GM12891 (cell line): ENCODE measurements around the gene DDAH2. TPM values are rescaled to one million over a fixed set of nuclear protein-coding genes. Genes with fewer than 3 reads are reported as not detected.

Experiments used
- DNase-seq: peaks from one replicate; pipeline ENCODE4 v3.0.0; 2011; ENCODE audit warnings: low spot score; ENCODE audit not compliant: insufficient read length
- FAIRE-seq: peaks from 2 replicates; lab custom pipeline; 2011; peaks lifted over from hg19 to GRCh38; lab: Jason Lieb, UNC
- PAX5 ChIP-seq: IDR thresholded peaks from 2 replicates; pipeline ENCODE4 v1.6.1; 2011; ENCODE audit warnings: low read length, moderate library complexity, mild to moderate bottlenecking; ENCODE audit not compliant: insufficient read depth, severe bottlenecking
- POLR2A ChIP-seq: IDR thresholded peaks from 2 replicates; pipeline ENCODE4 v1.6.1; 2011; ENCODE audit warnings: low read depth, low read length, control low read depth
- POLR2AphosphoS5 ChIP-seq: IDR thresholded peaks from 2 replicates; pipeline ENCODE4 v1.6.1; 2011; ENCODE audit warnings: low read depth, low read length, control low read depth
- POU2F2 ChIP-seq: IDR thresholded peaks from 2 replicates; pipeline ENCODE4 v1.6.1; 2011; ENCODE audit warnings: low read depth, mild to moderate bottlenecking, control low read depth, low read length, moderate library complexity
- SPI1 ChIP-seq: IDR thresholded peaks from 2 replicates; pipeline ENCODE4 v1.6.1; 2011; ENCODE audit warnings: low read depth, low read length, control low read depth
- TAF1 ChIP-seq: IDR thresholded peaks from 2 replicates; pipeline ENCODE4 v1.6.1; 2011; ENCODE audit warnings: low read depth, low read length, control low read depth
- polyA plus RNA-seq: library from polyadenylated mRNA; unstranded; fragments of >200 nt; gene quantifications from one replicate; pipeline ENCODE4 v1.2.1, GENCODE V29; 2012; ENCODE audit warnings: low read depth, missing spikeins, inconsistent platforms; ENCODE audit not compliant: missing spikeins

The DDAH2 gene, protein sequence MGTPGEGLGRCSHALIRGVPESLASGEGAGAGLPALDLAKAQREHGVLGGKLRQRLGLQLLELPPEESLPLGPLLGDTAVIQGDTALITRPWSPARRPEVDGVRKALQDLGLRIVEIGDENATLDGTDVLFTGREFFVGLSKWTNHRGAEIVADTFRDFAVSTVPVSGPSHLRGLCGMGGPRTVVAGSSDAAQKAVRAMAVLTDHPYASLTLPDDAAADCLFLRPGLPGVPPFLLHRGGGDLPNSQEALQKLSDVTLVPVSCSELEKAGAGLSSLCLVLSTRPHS
- polyA plus RNA-seq, result 5.3 TPM

GRCh38 chr6:31728767-31729514 lies at the start of gene DDAH2:
TSS of gene DDAH2 (minus strand) at chr6:31729299. CDS start at chr6:31729161, 138 bp downstream.
- DNase-seq, result peak; percentile 69
- 0 out of 2 replicates have a peak, but pooled peaks have one; percentile 43 for TF ChIP-seq POU2F2
- no peak for TF ChIP-seq POLR2A
- FAIRE-seq, result no peak

DNA sequence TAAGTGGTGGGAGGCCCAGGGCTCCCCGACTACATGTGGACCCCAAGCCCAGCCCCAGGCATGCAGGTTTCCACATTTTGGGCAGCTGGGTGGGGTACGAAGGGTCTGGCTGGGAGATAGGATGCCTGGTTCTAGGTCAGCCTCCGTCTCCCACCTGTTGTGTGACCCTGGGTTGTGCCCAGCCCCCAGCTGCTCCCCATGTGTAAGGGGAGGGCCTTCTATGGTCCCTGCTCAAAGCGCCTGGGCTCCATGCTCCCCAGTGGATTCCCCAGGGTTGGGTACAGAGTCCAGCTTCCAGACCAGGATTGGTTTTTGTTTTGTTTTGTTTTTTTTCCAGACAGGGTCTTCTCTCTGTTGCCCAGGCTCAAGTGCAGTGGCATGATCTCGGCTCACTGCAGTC lies 49.1 kb upstream of the DDAH2 start:
- FAIRE-seq (no peak), DNase-seq (no peak)
- TF ChIP-seq POLR2AphosphoS5 (no peak), SPI1 (no peak), PAX5 (no peak), TAF1 (no peak), POLR2A (no peak), POU2F2 (no peak)

DNA sequence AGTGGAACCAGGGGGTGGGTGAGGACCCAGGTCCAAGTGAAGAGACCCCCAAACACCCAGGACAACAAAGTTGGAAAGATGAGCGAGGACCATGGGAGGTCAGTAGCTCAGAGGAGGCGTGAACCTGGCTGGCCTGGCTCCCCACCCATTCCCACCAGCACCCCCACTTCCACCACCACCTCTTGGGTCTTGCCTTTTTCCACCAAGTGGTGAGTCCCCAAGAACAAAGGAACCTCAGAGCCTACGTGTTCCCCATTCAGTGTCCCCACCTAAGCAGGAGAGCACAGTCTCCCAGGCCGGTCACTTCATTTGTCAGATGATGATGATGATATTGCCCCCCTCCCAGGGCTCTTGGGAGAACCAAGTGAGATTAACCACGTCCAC lies 48.6 kb upstream of the DDAH2 start:
- no peak for TF ChIP-seq PAX5
- TF ChIP-seq POLR2AphosphoS5, result no peak
- no peak for TF ChIP-seq POLR2A
- TF ChIP-seq POU2F2, result no peak
- TF ChIP-seq SPI1, result no peak
- TF ChIP-seq TAF1, result no peak
- no peak for FAIRE-seq
- DNase-seq, result no peak

- FAIRE-seq (peak; percentile 93), DNase-seq (peak; percentile 88)
- TF ChIP-seq PAX5 (peak; percentile 20), SPI1 (0 out of 2 replicates have a peak, but pooled peaks have one; percentile 19), POU2F2 (peak; percentile 80), POLR2AphosphoS5 (peak; percentile 62), POLR2A (no peak), TAF1 (no peak)
Observed at GRCh38 chr6:31776989-31777666, 48.0 kb upstream of the DDAH2 start, which contains the start of gene VWA7. TSS of gene VWA7 (minus strand) at chr6:31777328. CDS start at chr6:31776779, 549 bp downstream.

- TF ChIP-seq PAX5, result no peak
- no peak for TF ChIP-seq POU2F2
- no peak for TF ChIP-seq SPI1
- no peak for TF ChIP-seq POLR2AphosphoS5
- no peak for TF ChIP-seq POLR2A
- TF ChIP-seq TAF1, result no peak
- DNase-seq (no peak), FAIRE-seq (no peak)
Observed at GRCh38 chr6:31776485-31776988, 47.4 kb upstream of the DDAH2 start.

GRCh38 chr6:31775633-31776484 lies 46.8 kb upstream of the DDAH2 start:
- no peak for FAIRE-seq
- no peak for DNase-seq
- no peak for TF ChIP-seq POU2F2
- no peak for TF ChIP-seq POLR2A
- TF ChIP-seq PAX5, result no peak
- TF ChIP-seq TAF1, result no peak
- no peak for TF ChIP-seq POLR2AphosphoS5
- TF ChIP-seq SPI1, result no peak

DNA sequence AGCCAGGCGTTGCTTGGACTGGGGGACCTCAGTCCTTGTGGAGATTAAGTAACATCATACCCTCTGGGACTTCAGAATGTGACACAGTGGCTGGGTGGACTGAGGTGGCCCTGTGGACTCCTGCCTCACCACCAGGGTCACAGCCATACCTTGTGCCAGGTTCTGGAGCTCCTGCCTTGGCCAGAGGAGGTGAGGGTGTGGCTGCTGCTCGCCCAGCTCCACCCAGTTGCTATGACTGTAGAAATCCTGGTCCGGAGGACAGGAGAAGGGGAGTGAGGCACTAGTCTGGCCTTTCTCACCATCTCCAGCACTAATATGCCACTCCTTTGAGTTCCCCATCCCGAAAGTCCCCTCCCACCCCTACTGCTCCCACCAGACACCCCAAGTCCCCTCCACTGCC lies 46.1 kb upstream of the DDAH2 start:
- TF ChIP-seq POLR2AphosphoS5 (no peak), POU2F2 (no peak), SPI1 (no peak), PAX5 (no peak), TAF1 (no peak), POLR2A (no peak)
- FAIRE-seq, result no peak
- no peak for DNase-seq

DNA sequence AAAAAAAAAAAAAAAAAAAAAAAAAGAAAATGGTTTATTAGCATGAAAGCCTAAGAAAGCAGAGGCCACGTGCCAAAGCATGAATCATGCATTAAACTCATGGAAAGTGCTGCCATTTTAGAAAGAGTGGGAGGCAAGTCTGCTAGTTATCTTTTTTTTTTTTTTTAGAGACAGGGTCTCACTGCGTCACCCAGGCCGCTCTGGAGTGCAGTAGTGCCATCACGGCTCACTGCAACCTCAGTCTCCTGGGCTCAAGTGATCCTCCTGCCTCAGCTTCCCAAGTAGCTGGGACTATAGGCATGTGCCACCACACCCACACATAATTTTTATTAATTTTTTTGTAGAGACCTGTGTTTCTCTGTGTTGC lies 42.9 kb upstream of the DDAH2 start:
- FAIRE-seq (no peak), DNase-seq (no peak)
- TF ChIP-seq POU2F2 (no peak), POLR2AphosphoS5 (no peak), SPI1 (no peak), POLR2A (no peak), PAX5 (no peak), TAF1 (no peak)
